ENCODE results near the gene ST6GALNAC4. TPM values are rescaled to one million over a fixed set of nuclear protein-coding genes. Genes with fewer than 3 reads are reported as not detected.

ST6GALNAC4 gene
- total RNA-seq, 1 experiment from 2014 or later, result 38.0 TPM

DNA sequence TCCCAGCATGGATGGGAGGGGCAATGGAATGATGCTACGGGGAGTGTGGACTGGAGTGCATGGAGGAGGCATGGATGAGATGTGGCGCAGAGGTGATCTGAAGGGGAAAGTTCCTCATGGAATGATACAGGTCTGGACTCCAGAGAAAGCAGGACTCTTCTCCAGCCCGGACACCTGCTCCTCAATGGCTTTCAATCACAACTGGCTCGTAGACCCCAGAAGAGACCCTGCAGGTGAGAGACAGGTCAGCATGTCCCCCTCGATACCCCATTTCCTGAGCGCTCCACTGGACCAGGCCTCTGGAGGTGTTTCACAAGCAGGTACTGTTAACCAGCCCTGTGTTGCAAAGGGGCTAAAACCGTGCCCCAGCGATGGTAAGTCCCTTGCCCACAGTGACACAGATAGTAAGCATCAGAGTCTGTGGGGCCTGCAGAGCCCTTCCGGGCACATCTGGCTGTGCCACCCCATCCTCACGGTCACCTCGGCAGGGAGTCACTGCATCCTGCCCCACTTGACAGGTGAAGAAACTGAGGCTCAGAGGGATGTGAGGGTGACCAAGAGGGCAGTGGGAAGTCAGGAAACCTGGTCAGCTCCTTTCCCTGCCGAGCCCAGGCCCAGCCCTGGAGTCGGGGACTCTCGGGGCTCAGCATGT lies 26.3 kb upstream of the ST6GALNAC4 start:
- H3K4me1 ChIP-seq (ENCODE audit: control insufficient read depth, insufficient read depth, low read length), result peaks cover 77% of the 10 kb centered on the region
- in situ Hi-C loops (cut with HindIII; ENCODE audit: low pct_unique_long_range_greater_than_20kb, low sequenced_read_pairs), result loop anchor here (25.0 kb wide), 1 partner anchor 144 kb away; no protein-coding TSS in a partner anchor
- ATAC-seq, result no peak
- ChIA-PET POLR2A (no interaction called here), CTCF (interaction anchor here (0.7 to 1.3 kb wide), 2 partner anchors 92 to 175 kb away, joined by 3 to 8 read pairs; no protein-coding TSS in a partner anchor)
- no peak for TF ChIP-seq POLR2AphosphoS5 (IDR thresholded peaks at IDR 0.05; ENCODE audit: low read depth, low read length)
- TF ChIP-seq TCF7L2 (IDR thresholded peaks at IDR 0.05; ENCODE audit: low read depth, low read length), result no peak
- no peak for TF ChIP-seq SIN3A (IDR thresholded peaks at IDR 0.05; ENCODE audit: borderline replicate concordance, insufficient read depth, low read depth, low read length)
- TF ChIP-seq, protein P1, sequence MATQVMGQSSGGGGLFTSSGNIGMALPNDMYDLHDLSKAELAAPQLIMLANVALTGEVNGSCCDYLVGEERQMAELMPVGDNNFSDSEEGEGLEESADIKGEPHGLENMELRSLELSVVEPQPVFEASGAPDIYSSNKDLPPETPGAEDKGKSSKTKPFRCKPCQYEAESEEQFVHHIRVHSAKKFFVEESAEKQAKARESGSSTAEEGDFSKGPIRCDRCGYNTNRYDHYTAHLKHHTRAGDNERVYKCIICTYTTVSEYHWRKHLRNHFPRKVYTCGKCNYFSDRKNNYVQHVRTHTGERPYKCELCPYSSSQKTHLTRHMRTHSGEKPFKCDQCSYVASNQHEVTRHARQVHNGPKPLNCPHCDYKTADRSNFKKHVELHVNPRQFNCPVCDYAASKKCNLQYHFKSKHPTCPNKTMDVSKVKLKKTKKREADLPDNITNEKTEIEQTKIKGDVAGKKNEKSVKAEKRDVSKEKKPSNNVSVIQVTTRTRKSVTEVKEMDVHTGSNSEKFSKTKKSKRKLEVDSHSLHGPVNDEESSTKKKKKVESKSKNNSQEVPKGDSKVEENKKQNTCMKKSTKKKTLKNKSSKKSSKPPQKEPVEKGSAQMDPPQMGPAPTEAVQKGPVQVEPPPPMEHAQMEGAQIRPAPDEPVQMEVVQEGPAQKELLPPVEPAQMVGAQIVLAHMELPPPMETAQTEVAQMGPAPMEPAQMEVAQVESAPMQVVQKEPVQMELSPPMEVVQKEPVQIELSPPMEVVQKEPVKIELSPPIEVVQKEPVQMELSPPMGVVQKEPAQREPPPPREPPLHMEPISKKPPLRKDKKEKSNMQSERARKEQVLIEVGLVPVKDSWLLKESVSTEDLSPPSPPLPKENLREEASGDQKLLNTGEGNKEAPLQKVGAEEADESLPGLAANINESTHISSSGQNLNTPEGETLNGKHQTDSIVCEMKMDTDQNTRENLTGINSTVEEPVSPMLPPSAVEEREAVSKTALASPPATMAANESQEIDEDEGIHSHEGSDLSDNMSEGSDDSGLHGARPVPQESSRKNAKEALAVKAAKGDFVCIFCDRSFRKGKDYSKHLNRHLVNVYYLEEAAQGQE (IDR thresholded peaks at IDR 0.05; ENCODE audit: insufficient read depth in 1 of 2, low read depth in 2 of 2, low read length in 1 of 2), result no peak
- TF ChIP-seq, protein P2, sequence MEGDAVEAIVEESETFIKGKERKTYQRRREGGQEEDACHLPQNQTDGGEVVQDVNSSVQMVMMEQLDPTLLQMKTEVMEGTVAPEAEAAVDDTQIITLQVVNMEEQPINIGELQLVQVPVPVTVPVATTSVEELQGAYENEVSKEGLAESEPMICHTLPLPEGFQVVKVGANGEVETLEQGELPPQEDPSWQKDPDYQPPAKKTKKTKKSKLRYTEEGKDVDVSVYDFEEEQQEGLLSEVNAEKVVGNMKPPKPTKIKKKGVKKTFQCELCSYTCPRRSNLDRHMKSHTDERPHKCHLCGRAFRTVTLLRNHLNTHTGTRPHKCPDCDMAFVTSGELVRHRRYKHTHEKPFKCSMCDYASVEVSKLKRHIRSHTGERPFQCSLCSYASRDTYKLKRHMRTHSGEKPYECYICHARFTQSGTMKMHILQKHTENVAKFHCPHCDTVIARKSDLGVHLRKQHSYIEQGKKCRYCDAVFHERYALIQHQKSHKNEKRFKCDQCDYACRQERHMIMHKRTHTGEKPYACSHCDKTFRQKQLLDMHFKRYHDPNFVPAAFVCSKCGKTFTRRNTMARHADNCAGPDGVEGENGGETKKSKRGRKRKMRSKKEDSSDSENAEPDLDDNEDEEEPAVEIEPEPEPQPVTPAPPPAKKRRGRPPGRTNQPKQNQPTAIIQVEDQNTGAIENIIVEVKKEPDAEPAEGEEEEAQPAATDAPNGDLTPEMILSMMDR (IDR thresholded peaks at IDR 0.05), result no peak
- intact Hi-C loops (cut with micrococcal nuclease; ENCODE audit: unreplicated experiment), result loop anchor here (5.0 kb wide), 2 partner anchors 34 to 94 kb away; no protein-coding TSS in a partner anchor
- H3K27ac ChIP-seq (ENCODE audit: low read length), result peak overlapping the region; percentile 57
- DNase-seq (ENCODE audit: low read depth, low spot score), result no peak
- H3K9me3 ChIP-seq (ENCODE audit: control insufficient read depth, insufficient read depth, low read depth, low read length), result no peaks in the 10 kb centered on the region
- no peak overlapping the region for H3K4me3 ChIP-seq (ENCODE audit: low read depth in 2 of 2, low read length in 2 of 2)
- H3K36me3 ChIP-seq (ENCODE audit: control insufficient read depth, insufficient read depth, low read length), result peaks cover 7% of the 10 kb centered on the region
- no peaks in the 10 kb centered on the region for H3K27me3 ChIP-seq (ENCODE audit: control insufficient read depth, insufficient read depth, low read length)
- BruUV-seq (replicated peaks), result no TSS peak

DNA sequence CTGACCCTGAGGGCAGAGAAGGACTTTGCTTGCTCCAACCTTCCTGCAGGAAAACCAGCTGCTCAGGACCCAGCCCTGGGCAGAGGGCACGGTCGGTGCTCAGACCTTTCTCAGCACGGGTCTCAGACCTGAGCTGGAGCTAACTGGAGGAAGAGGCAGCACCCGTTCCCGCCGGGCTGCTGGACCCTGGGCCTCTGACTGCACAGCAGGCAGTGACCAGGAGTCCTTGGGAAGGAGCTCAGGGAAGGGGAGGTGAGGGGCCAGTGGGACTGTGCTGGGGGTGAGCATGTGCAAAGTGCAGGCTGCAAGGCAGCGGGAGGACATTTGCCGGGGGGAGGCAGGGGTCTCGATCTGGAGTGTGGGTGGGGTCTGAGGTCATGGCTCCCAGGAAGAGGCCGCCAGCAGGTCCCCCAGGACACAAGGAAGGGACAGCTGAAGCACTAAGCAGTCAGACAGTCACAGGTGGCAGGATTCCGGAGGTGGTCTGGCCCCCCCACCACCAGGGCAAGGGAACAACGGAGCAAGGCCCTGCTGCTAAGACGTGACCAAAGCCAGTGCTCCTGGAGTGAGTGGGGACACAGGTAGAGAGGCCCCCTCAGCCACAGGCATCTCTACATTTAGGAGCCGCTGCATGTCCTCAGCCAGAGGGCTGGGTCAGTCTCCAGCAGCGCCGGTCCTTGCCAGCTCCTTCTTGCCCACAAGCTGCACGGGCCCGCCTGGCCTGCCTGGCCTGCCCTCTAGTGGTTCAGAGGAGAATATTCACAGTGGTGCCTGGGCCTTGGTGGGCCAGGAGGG lies 25.6 kb upstream of the ST6GALNAC4 start:
- POLR2A ChIA-PET, result interaction anchor here (0.6 kb wide), 1 partner anchor 56 kb away, joined by 5 read pairs; no protein-coding TSS in a partner anchor
- no peak for DNase-seq (ENCODE audit: low read depth, low spot score)
- TF ChIP-seq SIN3A (IDR thresholded peaks at IDR 0.05; ENCODE audit: borderline replicate concordance, insufficient read depth, low read depth, low read length) (no peak), POLR2AphosphoS5 (IDR thresholded peaks at IDR 0.05; ENCODE audit: low read depth, low read length) (0 out of 2 replicates have a peak, but pooled peaks have one; percentile 11)
- TF ChIP-seq, protein P2 (IDR thresholded peaks at IDR 0.05), result peak; percentile 85
- intact Hi-C loops (cut with micrococcal nuclease; ENCODE audit: unreplicated experiment) (loop anchor here (5.0 kb wide), 2 partner anchors 35 to 95 kb away; no protein-coding TSS in a partner anchor), in situ Hi-C loops (cut with HindIII; ENCODE audit: low pct_unique_long_range_greater_than_20kb, low sequenced_read_pairs) (loop anchor here (25.0 kb wide), 1 partner anchor 145 kb away; no protein-coding TSS in a partner anchor)
- CTCF ChIA-PET, result interaction anchor here (0.6 to 1.0 kb wide), 3 partner anchors 57 to 131 kb away, joined by 3 to 5 read pairs (median 3); no protein-coding TSS in a partner anchor
- BruUV-seq (replicated peaks), result no TSS peak
- H3K4me3 ChIP-seq (ENCODE audit: low read depth in 2 of 2, low read length in 2 of 2), result no peak overlapping the region
- no peaks in the 10 kb centered on the region for H3K9me3 ChIP-seq (ENCODE audit: control insufficient read depth, insufficient read depth, low read depth, low read length)
- ATAC-seq, result 0 out of 2 replicates have a peak, but pooled peaks have one; percentile 6
- H3K27ac ChIP-seq (ENCODE audit: low read length), result peak overlapping the region; percentile 93
- peaks cover 7% of the 10 kb centered on the region for H3K36me3 ChIP-seq (ENCODE audit: control insufficient read depth, insufficient read depth, low read length)
- peaks cover 70% of the 10 kb centered on the region for H3K4me1 ChIP-seq (ENCODE audit: control insufficient read depth, insufficient read depth, low read length)
- H3K27me3 ChIP-seq (ENCODE audit: control insufficient read depth, insufficient read depth, low read length), result no peaks in the 10 kb centered on the region

All from Panc1 (cell line).